GM23338 (cell line): ENCODE data around the gene UVSSA. TPM values are rescaled to one million over a fixed set of nuclear protein-coding genes. Genes with fewer than 3 reads are reported as not detected.

ENCODE experiments used
- ATAC-seq: fragments of 200-7000 bp; cut with Tn5 transposase; 3 replicates; pipeline ENCODE4 v1.9.1; 2020
- DNase-seq: peaks from one replicate; pipeline ENCODE4 v3.0.0-alpha.2; 2015; ENCODE audit warnings: low spot score
- H2AFZ ChIP-seq: fragments of 200-600 bp; sonication (generic); 2 replicates; pipeline ENCODE4 v1.8.0; 2016; ENCODE audit warnings: antibody characterized with exemption, mild to moderate bottlenecking, moderate library complexity
- H3F3A ChIP-seq: fragments of 200-600 bp; sonication (generic); replicated peaks from 2 replicates; pipeline ENCODE4 v1.8.0; 2017; ENCODE audit warnings: antibody characterized with exemption, mixed run types, low read depth
- H3K27ac ChIP-seq: fragments of 200-600 bp; sonication (generic); 2 replicates; pipeline ENCODE4 v1.6.1; 2016; ENCODE audit warnings: low read depth
- H3K27me3 ChIP-seq: fragments of 200-600 bp; sonication (generic); 2 replicates; pipeline ENCODE4 v1.8.0; 2016; ENCODE audit warnings: mild to moderate bottlenecking, mixed run types, moderate library complexity; ENCODE audit not compliant: insufficient read depth
- H3K36me3 ChIP-seq: fragments of 200-600 bp; sonication (generic); 2 replicates; pipeline ENCODE4 v1.8.0; 2016; ENCODE audit warnings: mild to moderate bottlenecking; ENCODE audit not compliant: insufficient read depth
- H3K4me1 ChIP-seq: fragments of 200-600 bp; sonication (generic); 2 replicates; pipeline ENCODE4 v1.8.0; 2016; ENCODE audit warnings: mild to moderate bottlenecking, moderate library complexity; ENCODE audit not compliant: insufficient read depth
- H3K4me2 ChIP-seq: fragments of 200-600 bp; sonication (generic); 2 replicates; pipeline ENCODE4 v1.7.1; 2017; ENCODE audit warnings: mixed run types
- H3K4me3 ChIP-seq: fragments of 200-600 bp; sonication (generic); 2 replicates; pipeline ENCODE4 v1.6.1; 2016; ENCODE audit warnings: mixed run types
- H3K79me2 ChIP-seq: fragments of 200-600 bp; sonication (generic); replicated peaks from 2 replicates; pipeline ENCODE4 v1.8.0; 2017; ENCODE audit warnings: mild to moderate bottlenecking; ENCODE audit not compliant: insufficient read depth
- H3K9me2 ChIP-seq: fragments of 200-600 bp; sonication (generic); 2 replicates; pipeline ENCODE4 v1.8.0; 2017; ENCODE audit not compliant: insufficient read depth
- H4K20me1 ChIP-seq: fragments of 200-600 bp; sonication (generic); replicated peaks from 2 replicates; pipeline ENCODE4 v1.8.0; 2017; ENCODE audit warnings: mild to moderate bottlenecking; ENCODE audit not compliant: insufficient read depth
- H3K27ac Mint-ChIP-seq: 2 replicates; pipeline ENCODE4 v1.8.0; 2020; ENCODE audit warnings: inconsistent platforms, mild to moderate bottlenecking, moderate library complexity, mixed read lengths
- H3K27me3 Mint-ChIP-seq: 3 replicates; pipeline ENCODE4 v1.8.0; 2022; ENCODE audit warnings: low read depth, mild to moderate bottlenecking, moderate library complexity, mixed read lengths, inconsistent platforms; ENCODE audit not compliant: insufficient read depth, poor library complexity
- H3K36me3 Mint-ChIP-seq: 3 replicates; pipeline ENCODE4 v1.8.0; 2021; ENCODE audit warnings: low read depth, mild to moderate bottlenecking, inconsistent platforms, moderate library complexity, mixed read lengths
- H3K4me1 Mint-ChIP-seq: 3 replicates; pipeline ENCODE4 v1.8.0; 2020; ENCODE audit warnings: mild to moderate bottlenecking, inconsistent platforms, mixed read lengths
- H3K4me3 Mint-ChIP-seq: 3 replicates; pipeline ENCODE4 v1.8.0; 2021; ENCODE audit warnings: moderate library complexity, mild to moderate bottlenecking, inconsistent platforms, mixed read lengths
- H3K9me3 Mint-ChIP-seq: 3 replicates; pipeline ENCODE4 v1.8.0; 2020; ENCODE audit warnings: moderate library complexity, mild to moderate bottlenecking, inconsistent platforms, mixed read lengths
- CTCF ChIP-seq, 2 experiments: fragments of 200-600 bp in 1 of 2; sonication (generic) in 1 of 2; conservative IDR thresholded peaks; 2 replicates each; pipeline versions ENCODE4 v1.5.1 to v1.6.1; 2016 to 2017; ENCODE audit warnings: antibody characterized with exemption in 2 of 2, low read depth in 2 of 2, mild to moderate bottlenecking in 2 of 2, moderate library complexity in 1 of 2
- ETS1 ChIP-seq: IDR thresholded peaks from 2 replicates; pipeline ENCODE4 v1.6.1; 2016; ENCODE audit warnings: antibody characterized with exemption
- EZH2 ChIP-seq: fragments of 200-600 bp; sonication (generic); IDR thresholded peaks from one replicate; pipeline ENCODE4 v1.8.0; 2017; ENCODE audit warnings: antibody characterized with exemption, mild to moderate bottlenecking, low read depth; ENCODE audit not compliant: unreplicated experiment
- JUNB ChIP-seq: IDR thresholded peaks from one replicate; pipeline ENCODE4 v1.6.1; 2016; ENCODE audit warnings: antibody characterized with exemption; ENCODE audit not compliant: unreplicated experiment
- POLR2AphosphoS5 ChIP-seq: IDR thresholded peaks from 2 replicates; pipeline ENCODE4 v1.6.1; 2016; ENCODE audit warnings: antibody characterized with exemption, low read depth
- REST ChIP-seq: IDR thresholded peaks from one replicate; pipeline ENCODE4 v1.6.1; 2018; ENCODE audit warnings: antibody characterized with exemption; ENCODE audit not compliant: unreplicated experiment
- STAT1 ChIP-seq: IDR thresholded peaks from one replicate; pipeline ENCODE4 v1.6.1; 2016; ENCODE audit warnings: antibody characterized with exemption; ENCODE audit not compliant: unreplicated experiment
- ZNF114 ChIP-seq: fragments of 250-450 bp; sonication (Bioruptor Pico); IDR thresholded peaks from 2 replicates; pipeline ENCODE4 v1.5.0; 2020; ENCODE audit warnings: mild to moderate bottlenecking, moderate library complexity
- ZNF462 ChIP-seq: fragments of 250-450 bp; sonication (Bioruptor Pico); IDR thresholded peaks from 2 replicates; pipeline ENCODE4 v1.5.0; 2020; ENCODE audit warnings: mild to moderate bottlenecking, moderate library complexity
- polyA plus RNA-seq: library from polyadenylated mRNA; unstranded; fragments of >200 nt; fragmentation: Nextera tagmentation; extraction: Ambion mirVana; gene quantifications from 2 replicates; pipeline ENCODE4 v1.2.1, GENCODE V29; 2016
- total RNA-seq: library from RNA; depleted of rRNA; stranded (reverse); fragments of >200 nt; shearing (Covaris generic); gene quantifications from 2 replicates; pipeline ENCODE4 v1.2.3, GENCODE V29; 2014

UVSSA gene
- total and polyA plus RNA-seq, 2 experiments from 2014 or later = 6.5 to 27.7 TPM

GRCh38 chr4:1412376-1413203 lies 65.6 kb downstream of the UVSSA start:
- H3K4me3 ChIP-seq = no peak overlapping the region
- DNase-seq (no peak), ATAC-seq (no peak)
- peaks cover 3% of the 10 kb centered on the region for H4K20me1 ChIP-seq
- peaks cover 7% of the 10 kb centered on the region; the same call in 1 of the 2 replicates for H3K4me1 ChIP-seq
- Mint-ChIP-seq H3K4me3 (no peak overlapping the region; the same call in 2 of the 3 replicates), H3K27me3 (peaks cover 67% of the 10 kb centered on the region), H3K4me1 (peaks cover 8% of the 10 kb centered on the region), H3K9me3 (no peaks in the 10 kb centered on the region; the same call in 1 of the 3 replicates), H3K36me3 (no peaks in the 10 kb centered on the region; the same call in 2 of the 3 replicates), H3K27ac (no peak overlapping the region)
- H3K27me3 ChIP-seq = peaks cover 65% of the 10 kb centered on the region
- H3K4me2 ChIP-seq = no peak overlapping the region
- no peaks in the 10 kb centered on the region for H3K9me2 ChIP-seq
- TF ChIP-seq POLR2AphosphoS5 (no peak), EZH2 (no peak), JUNB (no peak), CTCF (conservative IDR thresholded peaks at IDR 0.05; ENCODE audit: low read depth in 2 of 2) (no peak), REST (no peak), ZNF114 (CRISPR knock-in tag) (no peak), ETS1 (no peak), ZNF462 (no peak), STAT1 (no peak)
- no peak overlapping the region for H3K27ac ChIP-seq
- 0 out of 2 replicates have a peak, but pooled peaks cover 3% of the 10 kb centered on the region for H3F3A ChIP-seq
- no peaks in the 10 kb centered on the region for H3K79me2 ChIP-seq
- H2AFZ ChIP-seq = no peak overlapping the region
- no peaks in the 10 kb centered on the region for H3K36me3 ChIP-seq
